Uterus (tissue), 4 donors: Measurements from ENCODE around the gene TRIM17. TPM values are rescaled to one million over a fixed set of nuclear protein-coding genes. Genes with fewer than 3 reads are reported as not detected.

Experiments
- DNase-seq, 2 donors: peaks; one replicate each; pipeline ENCODE4 v3.0.0-alpha.2; 2019 to 2020
- H3K27ac ChIP-seq, 2 donors: fragments of 200-600 bp; sonication (generic); 1 replicate in 1 of 2; 2 replicates in 1 of 2; pipeline ENCODE4 v1.5.1; 2016 to 2018
- H3K27me3 ChIP-seq, 2 donors: fragments of 200-600 bp; sonication (generic); one replicate each; pipeline ENCODE4 v1.5.1; 2018 to 2019; ENCODE audit warnings: control low read depth in 1 of 2
- H3K36me3 ChIP-seq, 2 donors: fragments of 200-600 bp; sonication (generic); one replicate each; pipeline ENCODE4 v1.5.1; 2019; ENCODE audit warnings: control low read depth in 1 of 2
- H3K4me1 ChIP-seq, 2 donors: fragments of 200-600 bp; sonication (generic); one replicate each; pipeline ENCODE4 v1.5.1; 2018 to 2019; ENCODE audit warnings: control low read depth in 1 of 2
- H3K4me3 ChIP-seq, 2 donors: fragments of 200-600 bp; sonication (generic); 1 replicate in 1 of 2; 2 replicates in 1 of 2; pipeline ENCODE4 v1.5.1; 2018 to 2019; ENCODE audit warnings: mild to moderate bottlenecking in 1 of 2
- H3K9me3 ChIP-seq, 2 donors: fragments of 200-600 bp; sonication (generic); one replicate each; pipeline ENCODE4 v1.5.1; 2019; ENCODE audit warnings: control low read depth in 1 of 2
- POLR2A ChIP-seq, 2 donors: fragments of 450-650 bp; IDR thresholded peaks; one replicate each; pipeline ENCODE4 v1.6.1; 2016; ENCODE audit warnings: antibody characterized with exemption in 2 of 2, mild to moderate bottlenecking in 1 of 2, moderate library complexity in 1 of 2
- intact Hi-C: fragments of 100-400 bp; cut with DNase I; formaldehyde crosslinking; loops from one replicate; pipeline ENCODE4 v1.15.1; 2023; ENCODE audit warnings: low total_unique reads
- total RNA-seq, 4 donors: library from RNA; depleted of rRNA in 3 of 4; stranded (reverse); fragments of >200 nt in 3 of 4; gene quantifications; one replicate each; pipeline versions ENCODE4 v1.1.0 to v1.2.4, GENCODE V29; 2014 to 2023
- TF ChIP-seq, protein P1 (sequence below), 4 experiments: fragments of 200-600 bp in 2 of 4; fragments of 450-650 bp in 2 of 4; sonication (generic) in 2 of 4; IDR thresholded peaks; one replicate each; pipeline ENCODE4 v1.5.1; 2016 to 2019; ENCODE audit warnings: antibody characterized with exemption in 4 of 4, mild to moderate bottlenecking in 2 of 4, moderate library complexity in 1 of 4
- donor health status: DM: yes; HTN: yes; CAD: no.

The TRIM17 gene
- total RNA-seq, 4 donors from 2014 or later = 3.2 to 5.9 TPM; not detected in 2

DNA sequence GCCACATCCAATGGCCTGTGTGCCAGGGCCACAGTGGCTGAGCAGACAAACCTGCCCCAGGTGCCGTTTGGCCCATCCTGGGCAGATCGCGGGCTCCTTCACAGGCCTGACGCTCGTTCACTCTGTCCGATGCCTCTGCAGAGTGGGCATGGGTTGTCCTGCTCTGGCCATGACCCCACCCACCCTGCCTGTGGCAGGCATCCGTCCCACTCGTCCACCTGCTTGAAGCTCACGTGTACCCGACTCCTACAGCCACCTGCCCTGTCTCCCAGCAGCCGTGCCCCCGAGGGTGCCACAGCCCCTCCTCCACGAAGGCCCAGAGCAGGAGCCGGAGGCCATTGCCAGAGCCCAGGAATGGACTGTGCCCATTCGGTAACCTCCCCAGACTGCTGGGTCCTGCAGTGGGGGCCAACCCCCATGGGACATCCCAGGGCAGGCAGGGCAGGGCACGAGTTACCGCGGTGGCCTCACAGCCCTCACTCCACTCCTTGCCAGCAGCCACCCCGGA lies 51.9 kb downstream of the TRIM17 start:
- DNase-seq = peak in 1 of 2 donors; percentile 13
- intact Hi-C loops = no loop called here
- Histone ChIP-seq H3K27me3 (no peaks in the 10 kb centered on the region), H3K4me1 (no peaks in the 10 kb centered on the region), H3K27ac (no peak overlapping the region), H3K9me3 (no peaks in the 10 kb centered on the region), H3K36me3 (no peaks in the 10 kb centered on the region), H3K4me3 (no peak overlapping the region)
- no peak for TF ChIP-seq POLR2A (IDR thresholded peaks at IDR 0.05)
- TF ChIP-seq, protein P1, sequence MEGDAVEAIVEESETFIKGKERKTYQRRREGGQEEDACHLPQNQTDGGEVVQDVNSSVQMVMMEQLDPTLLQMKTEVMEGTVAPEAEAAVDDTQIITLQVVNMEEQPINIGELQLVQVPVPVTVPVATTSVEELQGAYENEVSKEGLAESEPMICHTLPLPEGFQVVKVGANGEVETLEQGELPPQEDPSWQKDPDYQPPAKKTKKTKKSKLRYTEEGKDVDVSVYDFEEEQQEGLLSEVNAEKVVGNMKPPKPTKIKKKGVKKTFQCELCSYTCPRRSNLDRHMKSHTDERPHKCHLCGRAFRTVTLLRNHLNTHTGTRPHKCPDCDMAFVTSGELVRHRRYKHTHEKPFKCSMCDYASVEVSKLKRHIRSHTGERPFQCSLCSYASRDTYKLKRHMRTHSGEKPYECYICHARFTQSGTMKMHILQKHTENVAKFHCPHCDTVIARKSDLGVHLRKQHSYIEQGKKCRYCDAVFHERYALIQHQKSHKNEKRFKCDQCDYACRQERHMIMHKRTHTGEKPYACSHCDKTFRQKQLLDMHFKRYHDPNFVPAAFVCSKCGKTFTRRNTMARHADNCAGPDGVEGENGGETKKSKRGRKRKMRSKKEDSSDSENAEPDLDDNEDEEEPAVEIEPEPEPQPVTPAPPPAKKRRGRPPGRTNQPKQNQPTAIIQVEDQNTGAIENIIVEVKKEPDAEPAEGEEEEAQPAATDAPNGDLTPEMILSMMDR (IDR thresholded peaks at IDR 0.05) = no peak

- Histone ChIP-seq H3K27ac (no peak overlapping the region), H3K4me3 (no peak overlapping the region), H3K9me3 (no peaks in the 10 kb centered on the region), H3K4me1 (no peaks in the 10 kb centered on the region), H3K36me3 (no peaks in the 10 kb centered on the region), H3K27me3 (no peaks in the 10 kb centered on the region)
- no peak for DNase-seq
- intact Hi-C loops = no loop called here
- TF ChIP-seq, protein P1 (IDR thresholded peaks at IDR 0.05) = no peak
These were observed 52.5 kb downstream of the TRIM17 start for GRCh38 chr1:228364068-228364705.

- no peaks in the 10 kb centered on the region for H3K27me3 ChIP-seq
- no peak overlapping the region for H3K27ac ChIP-seq
- H3K36me3 ChIP-seq = no peaks in the 10 kb centered on the region
- H3K9me3 ChIP-seq = no peaks in the 10 kb centered on the region
- no peak overlapping the region for H3K4me3 ChIP-seq
- no peaks in the 10 kb centered on the region for H3K4me1 ChIP-seq
- intact Hi-C loops = no loop called here
- TF ChIP-seq POLR2A (IDR thresholded peaks at IDR 0.05) = no peak
- TF ChIP-seq, protein P1 (IDR thresholded peaks at IDR 0.05) = no peak
- DNase-seq = no peak
These were observed 53.0 kb downstream of the TRIM17 start for GRCh38 chr1:228363686-228364067.

DNA sequence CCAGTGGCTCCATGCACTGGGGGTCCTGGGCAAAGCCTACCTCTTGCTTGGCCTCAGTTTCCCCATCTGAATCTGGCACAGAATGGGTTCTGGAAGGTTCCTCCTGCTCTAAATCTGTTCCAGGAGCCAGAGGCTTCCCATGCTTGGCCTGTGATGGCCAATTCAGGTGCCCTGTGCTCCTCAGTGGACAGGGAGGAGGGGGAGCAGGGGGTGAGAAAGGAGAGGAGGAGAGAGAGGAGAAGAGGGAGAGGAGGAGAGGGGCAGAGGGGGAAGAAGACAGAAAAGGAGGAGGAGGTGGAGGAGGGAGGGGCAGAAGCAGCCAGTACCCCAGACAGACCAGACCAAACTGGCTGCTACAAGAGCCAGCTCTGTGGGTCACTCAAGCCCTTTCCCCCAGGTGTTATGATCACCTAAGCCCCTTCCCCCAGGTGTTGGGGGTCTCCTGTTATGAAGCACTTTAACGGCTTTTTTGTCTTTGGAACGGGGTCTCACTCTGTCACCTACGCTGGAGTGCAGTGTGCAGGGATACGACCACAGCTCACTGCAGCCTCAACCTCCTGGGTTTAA lies 53.7 kb downstream of the TRIM17 start:
- Histone ChIP-seq H3K4me1 (no peaks in the 10 kb centered on the region), H3K36me3 (no peaks in the 10 kb centered on the region), H3K9me3 (no peaks in the 10 kb centered on the region), H3K27me3 (no peaks in the 10 kb centered on the region), H3K27ac (no peak overlapping the region), H3K4me3 (no peak overlapping the region)
- no peak for TF ChIP-seq POLR2A (IDR thresholded peaks at IDR 0.05)
- TF ChIP-seq, protein P1 (IDR thresholded peaks at IDR 0.05) = no peak
- no peak for DNase-seq
- intact Hi-C loops = no loop called here

GRCh38 chr1:228362141-228362883 lies 54.3 kb downstream of the TRIM17 start:
- intact Hi-C loops = no loop called here
- Histone ChIP-seq H3K9me3 (no peaks in the 10 kb centered on the region), H3K4me3 (no peak overlapping the region), H3K36me3 (no peaks in the 10 kb centered on the region), H3K27ac (no peak overlapping the region), H3K27me3 (no peaks in the 10 kb centered on the region), H3K4me1 (no peaks in the 10 kb centered on the region)
- no peak for DNase-seq
- TF ChIP-seq POLR2A (IDR thresholded peaks at IDR 0.05) = no peak
